Esophagus muscularis mucosa (tissue), 4 donors: ENCODE results near the gene ST6GAL1.

Source experiments
- CTCF ChIP-seq, 3 experiments: fragments of 200-600 bp in 2 of 3; fragments of 450-650 bp in 1 of 3; sonication (generic) in 2 of 3; IDR thresholded peaks; one replicate each; pipeline ENCODE4 v1.5.1; 2017 to 2019; ENCODE audit warnings: antibody characterized with exemption in 3 of 3, mild to moderate bottlenecking in 2 of 3, moderate library complexity in 1 of 3
- EP300 ChIP-seq: sonication (generic); formaldehyde crosslinking; IDR thresholded peaks from one replicate; pipeline ENCODE4 v1.6.1; 2017; ENCODE audit warnings: antibody characterized with exemption
- POLR2A ChIP-seq: fragments of 450-650 bp; IDR thresholded peaks from one replicate; pipeline ENCODE4 v1.6.1; 2017; ENCODE audit warnings: antibody characterized with exemption, moderate library complexity, mild to moderate bottlenecking, low read depth

GRCh38 chr3:187125319-187126031, 195.1 kb downstream of the ST6GAL1 start:
- TF ChIP-seq POLR2A: no peak
- TF ChIP-seq EP300: no peak
- no peak for TF ChIP-seq CTCF (IDR thresholded peaks at IDR 0.05)
